ENCODE results near the gene CTNNA3. TPM values are rescaled to one million over a fixed set of nuclear protein-coding genes. Genes with fewer than 3 reads are reported as not detected.

The CTNNA3 gene
- total RNA-seq, 4 donors from 2014 or later: 0.04 to 0.19 (median 0.11) TPM

- TF ChIP-seq POLR2A (IDR thresholded peaks at IDR 0.05) (no peak), CTCF (IDR thresholded peaks at IDR 0.05) (no peak)
Observed at GRCh38 chr10:66329147-66329546, 1366.8 kb downstream of the CTNNA3 start.

GRCh38 chr10:66326876-66327275 is 1369.1 kb downstream of the CTNNA3 start:
- intact Hi-C loops (cut with DNase I; ENCODE audit: low total_unique reads): no loop called here
- no peak for TF ChIP-seq POLR2A (IDR thresholded peaks at IDR 0.05)
- no peak for TF ChIP-seq CTCF (IDR thresholded peaks at IDR 0.05)
- DNase-seq (ENCODE audit: low spot score in 2 of 2): no peak
- 65 to 66% methylated on average over 1 of the region's 1 CpG for WGBS, 2 donors
- H3K4me3 ChIP-seq (ENCODE audit: low read depth, poor library complexity, severe bottlenecking): no peak overlapping the region

More at GRCh38 chr10:66329147-66329546, 1366.8 kb downstream of the CTNNA3 start:
- no peak for DNase-seq (ENCODE audit: low spot score in 2 of 2)
- H3K4me3 ChIP-seq (ENCODE audit: low read depth, poor library complexity, severe bottlenecking): no peak overlapping the region
- intact Hi-C loops (cut with DNase I; ENCODE audit: low total_unique reads): no loop called here
- 91 to 94% methylated on average over 7 of the region's 7 CpGs for WGBS, 2 donors

GRCh38 chr10:66322777-66323176 is 1373.2 kb downstream of the CTNNA3 start:
- H3K4me3 ChIP-seq (ENCODE audit: low read depth, poor library complexity, severe bottlenecking): no peak overlapping the region
- DNase-seq (ENCODE audit: low spot score in 2 of 2): no peak
- WGBS, 2 donors: 82 to 93% methylated on average over 2 of the region's 2 CpGs
- intact Hi-C loops (cut with DNase I; ENCODE audit: low total_unique reads): no loop called here
- TF ChIP-seq CTCF (IDR thresholded peaks at IDR 0.05) (no peak), POLR2A (IDR thresholded peaks at IDR 0.05) (no peak)

DNA sequence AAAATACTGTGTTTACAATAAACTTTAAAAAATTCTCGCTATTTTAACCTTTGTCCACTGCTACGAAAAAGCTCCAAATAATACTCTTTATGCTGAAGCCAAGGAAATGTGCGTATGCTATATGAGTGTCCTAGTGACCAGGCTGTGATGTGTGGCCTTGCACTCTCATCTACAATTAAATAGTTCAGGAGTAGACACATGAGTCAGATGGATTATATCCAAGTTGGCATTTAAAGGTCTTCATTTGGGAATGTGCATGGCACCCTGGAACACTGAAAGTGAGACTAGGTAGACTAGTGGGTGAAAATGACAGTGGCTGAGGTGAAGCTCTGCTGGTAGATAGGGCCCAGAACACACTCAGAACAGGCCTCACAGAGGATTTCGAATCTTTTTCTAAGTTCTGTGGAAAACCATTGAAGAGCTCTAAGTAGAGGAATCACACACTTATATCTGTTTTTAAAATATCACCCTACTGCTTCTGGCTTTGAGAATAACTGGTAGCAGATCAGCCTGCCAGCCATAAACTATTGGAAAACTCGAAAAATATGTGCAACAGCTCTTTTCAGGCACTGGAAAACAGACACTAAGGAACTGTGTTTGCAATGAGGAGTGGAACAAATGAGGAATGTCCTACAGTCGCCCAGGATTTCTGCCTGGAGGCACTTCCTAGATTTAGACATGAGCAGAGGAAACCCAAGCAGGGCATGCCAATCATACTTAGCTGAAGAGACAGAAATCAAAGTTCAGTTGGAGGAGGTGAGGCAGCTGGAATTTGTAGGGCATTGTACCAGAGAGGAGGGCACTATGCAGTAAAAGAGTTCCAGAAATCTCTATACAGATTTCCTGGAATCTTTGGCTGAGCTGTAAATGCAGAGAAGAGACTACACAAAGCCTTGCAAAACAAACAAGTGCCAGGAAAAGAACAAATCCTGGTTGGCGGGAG is 1374.0 kb downstream of the CTNNA3 start:
- H3K4me3 ChIP-seq (ENCODE audit: low read depth, poor library complexity, severe bottlenecking): no peak overlapping the region
- TF ChIP-seq CTCF (IDR thresholded peaks at IDR 0.05): no peak
- TF ChIP-seq POLR2A (IDR thresholded peaks at IDR 0.05): no peak
- intact Hi-C loops (cut with DNase I; ENCODE audit: low total_unique reads): no loop called here
- no peak for DNase-seq (ENCODE audit: low spot score in 2 of 2)
- 54 to 57% methylated on average over 7 of the region's 7 CpGs for WGBS, 2 donors

DNA sequence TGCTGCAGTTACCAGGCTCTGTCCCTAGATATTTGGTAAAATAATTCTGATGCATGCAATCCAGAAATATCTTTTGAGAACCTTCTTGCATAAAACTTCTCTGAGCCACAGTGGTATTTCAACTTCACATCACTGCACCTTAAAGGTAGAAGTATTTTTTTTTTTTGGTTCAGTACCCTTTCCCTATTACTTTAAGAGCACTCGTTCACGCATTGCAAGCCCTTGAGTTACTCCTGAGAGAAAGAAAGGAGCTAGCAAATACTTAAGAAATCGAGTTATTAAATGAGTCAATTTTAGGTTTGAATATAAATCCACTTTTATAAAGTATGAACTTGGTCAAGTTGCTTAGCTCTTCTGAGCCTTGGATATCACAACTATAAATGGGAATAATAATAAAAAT is 1377.2 kb downstream of the CTNNA3 start:
- no peak for DNase-seq (ENCODE audit: low spot score in 2 of 2)
- 92 to 93% methylated on average over 3 of the region's 3 CpGs for WGBS, 2 donors

More for the DNA sequence above, 1377.2 kb downstream of the CTNNA3 start:
- no peak overlapping the region for H3K4me3 ChIP-seq (ENCODE audit: low read depth, poor library complexity, severe bottlenecking)
- no peak for TF ChIP-seq CTCF (IDR thresholded peaks at IDR 0.05)
- intact Hi-C loops (cut with DNase I; ENCODE audit: low total_unique reads): no loop called here

All from lower leg skin (tissue), 4 donors.